Measurements from ENCODE around the gene NHSL2. TPM values are rescaled to one million over a fixed set of nuclear protein-coding genes. Genes with fewer than 3 reads are reported as not detected.

Gene NHSL2
- total RNA-seq, 1 experiment from 2014 or later = not detected

DNA sequence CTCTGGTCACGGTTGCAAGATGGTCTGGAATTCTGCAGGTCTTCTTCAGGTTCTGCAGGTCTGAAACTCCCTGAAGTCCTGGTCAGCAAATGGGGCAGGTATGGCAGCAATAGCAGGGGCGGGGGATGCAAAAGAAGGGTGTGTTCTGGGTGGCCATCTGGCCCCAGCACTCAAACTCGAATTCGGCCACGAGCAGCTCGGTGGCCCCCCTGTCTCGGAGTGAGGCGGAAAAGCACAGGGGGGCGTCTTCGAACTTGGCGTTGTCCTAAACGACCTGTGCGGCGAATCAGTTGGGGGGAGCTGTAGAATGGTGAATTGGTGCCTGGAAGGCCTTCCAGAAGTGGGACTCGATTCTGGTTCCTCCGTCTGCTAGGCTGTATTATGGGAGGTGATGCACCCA, 219.0 kb downstream of the NHSL2 start:
- no peaks in the 10 kb centered on the region for H4K20me1 ChIP-seq (ENCODE audit: insufficient read depth)
- DNase-seq = no peak
- no peaks in the 10 kb centered on the region for H3K9me2 ChIP-seq (ENCODE audit: insufficient read depth)
- ChIA-PET POLR2A (ENCODE audit: unreplicated experiment) (no interaction called here), CTCF (no interaction called here)
- H3K4me1 ChIP-seq (replicated peaks; ENCODE audit: insufficient read depth) = no peaks in the 10 kb centered on the region
- TF ChIP-seq EZH2 (IDR thresholded peaks at IDR 0.05; ENCODE audit: low read depth) = no peak
- TF ChIP-seq, protein P1, sequence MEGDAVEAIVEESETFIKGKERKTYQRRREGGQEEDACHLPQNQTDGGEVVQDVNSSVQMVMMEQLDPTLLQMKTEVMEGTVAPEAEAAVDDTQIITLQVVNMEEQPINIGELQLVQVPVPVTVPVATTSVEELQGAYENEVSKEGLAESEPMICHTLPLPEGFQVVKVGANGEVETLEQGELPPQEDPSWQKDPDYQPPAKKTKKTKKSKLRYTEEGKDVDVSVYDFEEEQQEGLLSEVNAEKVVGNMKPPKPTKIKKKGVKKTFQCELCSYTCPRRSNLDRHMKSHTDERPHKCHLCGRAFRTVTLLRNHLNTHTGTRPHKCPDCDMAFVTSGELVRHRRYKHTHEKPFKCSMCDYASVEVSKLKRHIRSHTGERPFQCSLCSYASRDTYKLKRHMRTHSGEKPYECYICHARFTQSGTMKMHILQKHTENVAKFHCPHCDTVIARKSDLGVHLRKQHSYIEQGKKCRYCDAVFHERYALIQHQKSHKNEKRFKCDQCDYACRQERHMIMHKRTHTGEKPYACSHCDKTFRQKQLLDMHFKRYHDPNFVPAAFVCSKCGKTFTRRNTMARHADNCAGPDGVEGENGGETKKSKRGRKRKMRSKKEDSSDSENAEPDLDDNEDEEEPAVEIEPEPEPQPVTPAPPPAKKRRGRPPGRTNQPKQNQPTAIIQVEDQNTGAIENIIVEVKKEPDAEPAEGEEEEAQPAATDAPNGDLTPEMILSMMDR (conservative IDR thresholded peaks at IDR 0.05) = no peak
- no peak overlapping the region for H2AFZ ChIP-seq
- H3K36me3 ChIP-seq (ENCODE audit: low read depth) = no peaks in the 10 kb centered on the region
- no peak overlapping the region for H3K4me3 ChIP-seq
- H3F3A ChIP-seq (ENCODE audit: insufficient read depth, low read depth) = no peaks in the 10 kb centered on the region
- peaks cover 41% of the 10 kb centered on the region for H3K27me3 ChIP-seq (ENCODE audit: insufficient read depth, low read depth)
- intact Hi-C loops (cut with micrococcal nuclease; ENCODE audit: unreplicated experiment) = loop anchor here (5.0 kb wide), 2 partner anchors 112 to 272 kb away; no protein-coding TSS in a partner anchor
- no peak overlapping the region for H3K27ac ChIP-seq
- H3K79me2 ChIP-seq (ENCODE audit: low read depth) = no peaks in the 10 kb centered on the region
- BruUV-seq (replicated peaks) = no TSS peak
- no peaks in the 10 kb centered on the region for H3K9me3 ChIP-seq (ENCODE audit: insufficient read depth, low read depth)
- H3K4me2 ChIP-seq = no peak overlapping the region

DNA sequence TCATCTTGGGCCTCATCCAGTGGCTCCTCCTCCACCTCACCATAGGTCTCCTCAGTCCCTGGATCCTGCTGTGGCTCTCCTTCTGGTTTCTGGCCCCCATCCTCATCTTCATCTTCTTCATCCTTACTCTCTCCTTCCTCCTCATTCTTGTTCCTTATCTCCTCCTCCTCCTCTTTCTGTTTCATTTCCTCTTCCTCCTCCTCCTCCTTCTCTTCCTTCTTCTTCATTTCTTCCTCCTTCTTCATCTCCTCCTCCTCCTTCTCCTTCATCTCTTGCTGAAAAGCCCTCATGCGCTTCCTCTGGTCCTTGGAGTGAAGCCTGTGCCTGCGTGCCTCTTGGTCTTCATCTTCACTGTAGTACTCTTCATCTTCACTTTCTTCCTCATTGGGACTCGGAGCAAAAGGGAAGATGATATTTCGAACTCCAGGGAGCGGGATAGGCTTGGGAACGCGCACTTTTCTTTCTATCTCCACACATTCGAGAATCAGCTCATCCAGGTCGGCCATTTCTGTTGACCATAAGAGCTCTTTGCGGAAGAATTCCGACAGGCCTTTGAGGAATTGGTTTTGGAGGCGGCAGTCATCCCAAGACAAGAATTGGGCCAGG, 219.6 kb downstream of the NHSL2 start:
- no peaks in the 10 kb centered on the region for H3K36me3 ChIP-seq (ENCODE audit: low read depth)
- H3K4me2 ChIP-seq = no peak overlapping the region
- no peaks in the 10 kb centered on the region for H3F3A ChIP-seq (ENCODE audit: insufficient read depth, low read depth)
- no peak for DNase-seq
- H4K20me1 ChIP-seq (ENCODE audit: insufficient read depth) = no peaks in the 10 kb centered on the region
- no TSS peak for BruUV-seq (replicated peaks)
- POLR2A ChIA-PET (ENCODE audit: unreplicated experiment) = interaction anchor here (0.5 to 0.6 kb wide), 2 partner anchors 85 to 295 kb away, joined by 3 to 5 read pairs; no protein-coding TSS in a partner anchor
- H3K4me1 ChIP-seq (replicated peaks; ENCODE audit: insufficient read depth) = no peaks in the 10 kb centered on the region
- H2AFZ ChIP-seq = no peak overlapping the region
- H3K79me2 ChIP-seq (ENCODE audit: low read depth) = no peaks in the 10 kb centered on the region
- no peaks in the 10 kb centered on the region for H3K9me2 ChIP-seq (ENCODE audit: insufficient read depth)
- H3K9me3 ChIP-seq (ENCODE audit: insufficient read depth, low read depth) = no peaks in the 10 kb centered on the region
- intact Hi-C loops (cut with micrococcal nuclease; ENCODE audit: unreplicated experiment) = no loop called here
- no peak overlapping the region for H3K27ac ChIP-seq
- H3K4me3 ChIP-seq = no peak overlapping the region
- no peak for TF ChIP-seq EZH2 (IDR thresholded peaks at IDR 0.05; ENCODE audit: low read depth)
- CTCF ChIA-PET = no interaction called here
- H3K27me3 ChIP-seq (ENCODE audit: insufficient read depth, low read depth) = peaks cover 47% of the 10 kb centered on the region

DNA sequence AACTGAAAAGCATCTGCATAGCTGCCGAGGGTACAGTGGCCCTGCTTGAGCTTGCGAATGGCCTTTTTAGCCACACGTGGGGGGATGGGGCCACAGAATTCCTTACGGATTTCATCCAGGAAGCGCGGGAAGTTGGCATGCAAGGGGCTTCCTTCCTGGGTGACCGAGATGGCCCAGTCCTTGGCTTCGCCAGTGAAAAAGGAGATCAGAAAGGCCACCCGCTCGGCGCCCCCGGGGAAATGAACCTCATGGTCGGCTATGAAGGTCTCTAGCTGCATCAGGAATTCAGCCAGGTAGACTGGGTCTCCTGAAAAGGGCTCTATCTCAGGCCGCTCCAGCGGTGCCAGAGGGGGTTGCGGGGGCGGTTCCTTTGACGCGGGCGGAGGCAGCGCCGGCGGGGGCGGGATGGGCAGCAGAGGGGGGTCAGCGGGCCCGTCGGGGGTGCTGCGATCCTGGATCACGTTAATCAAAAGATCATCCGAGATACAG, 220.2 kb downstream of the NHSL2 start:
- Histone ChIP-seq H3K79me2 (ENCODE audit: low read depth) (no peaks in the 10 kb centered on the region), H3F3A (ENCODE audit: insufficient read depth, low read depth) (no peaks in the 10 kb centered on the region), H3K9me2 (ENCODE audit: insufficient read depth) (no peaks in the 10 kb centered on the region), H3K27ac (no peak overlapping the region), H3K4me2 (no peak overlapping the region), H3K27me3 (ENCODE audit: insufficient read depth, low read depth) (peaks cover 52% of the 10 kb centered on the region), H3K9me3 (ENCODE audit: insufficient read depth, low read depth) (no peaks in the 10 kb centered on the region), H3K4me3 (no peak overlapping the region), H4K20me1 (ENCODE audit: insufficient read depth) (no peaks in the 10 kb centered on the region), H3K4me1 (replicated peaks; ENCODE audit: insufficient read depth) (no peaks in the 10 kb centered on the region), H3K36me3 (ENCODE audit: low read depth) (no peaks in the 10 kb centered on the region), H2AFZ (no peak overlapping the region)
- TF ChIP-seq, protein P1 (conservative IDR thresholded peaks at IDR 0.05) = no peak
- no peak for TF ChIP-seq EZH2 (IDR thresholded peaks at IDR 0.05; ENCODE audit: low read depth)
- POLR2A ChIA-PET (ENCODE audit: unreplicated experiment) = interaction anchor here (0.6 kb wide), 1 partner anchor 85 kb away, joined by 3 read pairs; no protein-coding TSS in a partner anchor
- intact Hi-C loops (cut with micrococcal nuclease; ENCODE audit: unreplicated experiment) = no loop called here
- CTCF ChIA-PET = no interaction called here
- no TSS peak for BruUV-seq (replicated peaks)
- DNase-seq = no peak

All from PC-9 (cell line).